ENCODE measurements around the gene GLI3.

The GLI3 gene

DNA sequence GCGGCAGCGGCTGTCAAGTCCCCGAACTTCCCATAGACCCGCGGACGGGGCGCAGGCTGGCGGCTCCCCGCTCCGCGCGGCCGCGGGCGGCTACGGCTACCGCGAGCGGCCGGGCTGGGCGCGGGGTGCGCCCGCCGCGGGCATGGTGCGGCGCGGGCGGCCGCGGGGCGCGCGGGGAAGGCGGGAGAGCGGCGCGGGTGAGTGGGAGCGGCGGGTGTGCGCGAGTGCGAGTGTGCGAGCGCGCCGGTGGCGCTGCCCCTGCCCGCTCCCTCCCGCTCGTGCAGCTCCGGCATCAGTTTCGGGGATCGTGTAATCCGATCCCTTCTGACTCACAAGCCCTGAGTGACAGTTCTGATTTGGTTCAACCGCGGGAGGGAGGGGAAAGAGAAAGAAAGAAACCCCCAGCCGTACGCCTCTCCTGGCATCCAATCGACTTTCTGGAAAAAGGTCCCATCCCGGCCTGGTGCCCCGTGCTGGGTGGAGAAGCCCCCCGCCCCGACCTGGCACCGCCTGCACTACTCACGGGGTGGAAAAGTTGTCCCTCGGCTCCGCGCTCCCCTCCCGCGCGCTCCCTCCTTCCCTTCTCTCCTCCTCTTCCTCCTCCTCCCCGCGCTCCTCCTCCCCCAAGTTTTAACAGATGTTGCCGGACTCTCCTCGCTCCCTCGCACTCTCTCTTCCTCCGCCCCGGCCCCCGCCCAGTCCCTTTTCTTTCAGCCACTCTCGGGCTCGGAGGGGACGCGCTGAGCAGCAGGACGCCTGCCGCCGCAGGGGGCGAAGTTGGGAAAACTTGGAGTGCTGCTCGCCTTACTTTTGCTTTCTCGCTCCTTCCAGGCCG lies at the start of gene GLI3:
TSS of gene GLI3 (minus strand) at position 234 of the 835 bp plus-strand sequence. CDS start 13,956 bp downstream, outside the sequence.
- DNase-seq (ENCODE audit: low spot score), result peak; percentile 92

DNA sequence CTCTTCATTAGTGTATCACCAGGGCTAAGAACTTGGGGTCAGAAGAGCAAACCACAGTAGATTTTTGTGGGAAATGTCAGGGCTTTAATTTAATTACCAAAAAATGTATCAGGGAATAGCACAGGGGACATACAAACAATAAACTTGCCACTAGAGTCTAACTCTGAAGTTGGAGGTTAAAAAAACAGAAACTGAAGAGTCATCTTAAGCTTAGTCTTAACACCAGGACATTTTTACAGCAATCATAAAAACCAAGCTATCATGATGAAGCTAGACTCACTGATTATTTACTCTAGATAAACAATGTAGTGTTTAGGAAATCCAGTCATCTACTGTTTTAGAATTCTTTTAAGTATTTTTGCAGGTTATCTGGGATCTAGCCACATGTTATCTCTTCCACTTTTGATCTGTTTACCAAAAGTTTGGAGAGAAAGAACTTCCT lies 48.4 kb upstream of the GLI3 start:
- DNase-seq (ENCODE audit: low spot score), result no peak

DNA sequence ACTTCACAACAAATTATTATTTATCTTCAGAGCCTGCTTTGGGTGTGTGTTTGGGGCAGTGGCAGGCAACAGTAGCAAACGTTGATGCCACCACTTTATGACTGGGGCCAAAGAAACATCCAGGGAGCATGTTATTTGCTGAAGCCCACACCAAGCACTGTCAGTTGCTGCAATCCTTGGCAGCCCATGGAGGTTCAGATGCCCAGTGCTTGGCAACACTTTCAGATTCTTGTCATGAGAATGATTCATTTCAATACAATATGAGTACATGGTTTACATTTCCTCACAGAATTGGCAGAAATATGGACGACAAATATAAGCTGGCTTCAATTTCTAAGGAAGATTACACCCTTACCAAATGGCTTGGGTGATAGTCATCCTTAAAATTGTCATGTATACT lies 46.5 kb upstream of the GLI3 start:
- DNase-seq (ENCODE audit: low spot score), result peak; percentile 31

DNA sequence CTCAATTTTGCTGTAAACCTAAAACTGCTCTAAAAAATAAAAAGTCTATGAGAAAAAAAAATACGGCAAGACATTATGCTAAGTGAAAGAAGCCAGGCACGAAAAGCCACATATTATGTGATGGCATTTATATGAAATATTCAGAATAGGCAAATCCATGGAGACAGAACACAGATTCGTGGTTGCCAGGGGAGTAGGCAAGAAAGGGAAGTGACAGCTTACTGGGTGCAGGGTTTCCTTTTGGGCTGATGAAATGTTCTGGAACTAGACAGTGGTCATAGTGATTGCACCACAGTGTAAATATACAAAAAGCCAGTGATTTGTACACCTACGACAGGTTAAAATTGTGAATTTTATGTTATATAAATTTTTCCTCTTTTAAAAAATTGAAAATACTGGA lies 41.3 kb upstream of the GLI3 start:
- DNase-seq (ENCODE audit: low spot score), result no peak

DNA sequence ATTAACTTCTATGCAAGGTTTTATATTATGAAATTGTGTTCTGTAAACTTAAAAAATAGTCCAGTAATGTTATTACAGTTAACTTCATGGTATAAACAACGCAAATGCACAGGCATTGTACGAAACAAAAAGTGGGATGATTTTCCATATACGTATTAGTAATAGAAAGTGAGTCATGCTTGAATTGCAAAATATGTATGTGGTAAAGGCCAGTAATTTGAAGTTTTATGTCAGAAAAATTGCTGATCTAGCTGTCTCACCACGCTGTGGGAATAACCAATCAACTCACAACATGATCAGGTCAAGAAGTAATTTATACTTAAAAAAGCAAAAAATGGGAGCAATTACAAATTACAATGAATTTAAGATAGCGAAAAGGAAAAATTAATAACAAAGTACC lies 37.0 kb upstream of the GLI3 start:
- DNase-seq (ENCODE audit: low spot score), result no peak

DNA sequence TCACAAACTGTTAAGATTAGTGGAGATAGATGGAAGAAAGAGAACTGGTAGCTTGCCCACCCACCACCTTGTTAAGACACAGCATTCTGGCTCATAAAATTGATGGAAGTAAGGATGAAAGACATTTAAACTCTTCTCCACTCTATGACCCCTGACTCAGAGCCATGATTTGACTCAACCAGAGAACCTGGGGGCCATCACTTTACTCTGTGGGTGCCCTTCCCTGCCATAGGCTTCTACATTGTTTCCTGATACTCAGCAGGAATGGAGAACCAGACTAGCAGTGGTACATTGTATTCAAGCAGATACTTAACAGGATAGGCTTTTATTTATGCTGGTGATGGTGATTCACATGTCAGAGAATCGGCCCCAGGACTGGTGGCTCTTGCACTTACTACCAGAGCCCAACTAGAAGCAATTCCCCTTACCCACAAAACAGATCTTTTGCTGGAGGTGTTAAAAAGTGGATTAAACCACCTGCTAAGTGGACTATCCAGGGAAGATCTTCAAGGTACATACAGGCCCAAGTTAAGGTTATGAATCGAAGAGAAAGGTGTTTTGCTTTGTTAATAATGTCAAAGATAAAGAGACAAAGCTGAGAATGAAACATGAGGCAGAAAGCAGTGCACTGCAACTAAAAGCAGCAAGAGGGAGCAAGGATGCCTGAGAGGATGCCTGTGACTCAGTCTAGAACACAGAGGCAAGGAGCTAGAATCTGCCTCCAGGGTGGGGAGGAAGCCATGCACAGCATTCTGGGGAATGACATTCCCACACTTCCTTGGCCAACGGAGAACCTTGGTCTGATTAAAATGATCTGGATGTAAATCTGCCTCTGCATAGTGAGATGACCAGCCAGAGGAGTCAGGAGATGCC lies 36.0 kb upstream of the GLI3 start:
- DNase-seq (ENCODE audit: low spot score), result peak; percentile 69

DNA sequence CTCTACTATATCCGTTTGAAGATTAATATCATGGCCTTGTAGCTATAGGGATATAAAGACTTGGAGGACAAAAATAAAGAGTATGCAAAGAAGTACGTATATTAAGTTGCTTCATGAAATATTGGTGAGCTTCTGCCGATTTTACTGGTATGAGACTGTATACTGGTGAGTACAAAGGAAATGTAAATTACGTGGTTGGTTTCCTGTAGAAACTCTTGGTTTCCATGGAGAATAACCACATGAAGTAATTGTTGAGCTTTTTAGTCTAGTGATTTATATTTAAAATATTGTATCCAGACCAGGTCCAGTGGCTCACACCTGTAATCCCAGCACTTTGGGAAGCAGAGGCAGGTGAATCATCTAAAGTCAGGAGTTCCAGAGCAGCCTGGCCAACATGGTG lies 32.2 kb upstream of the GLI3 start:
- DNase-seq (ENCODE audit: low spot score), result no peak

DNA sequence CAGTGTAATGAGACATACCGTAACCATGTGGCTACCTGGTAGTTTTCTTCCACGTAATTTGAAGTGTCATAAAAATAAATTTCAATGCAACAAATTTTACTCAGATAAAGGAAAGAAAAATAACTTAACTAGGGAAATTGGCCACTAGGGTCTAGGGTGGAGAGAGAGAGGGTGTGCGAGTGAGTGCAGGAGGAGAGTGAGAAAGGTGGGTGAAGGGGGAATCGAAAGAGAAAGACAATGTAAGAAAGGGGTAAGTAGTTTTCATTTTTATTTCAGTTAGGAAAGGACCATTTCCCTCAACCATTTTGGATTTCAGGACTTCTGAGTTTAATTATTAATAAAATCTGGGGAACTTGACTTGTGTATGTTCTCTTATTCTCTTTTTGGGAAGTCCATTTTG lies 27.7 kb upstream of the GLI3 start:
- no peak for DNase-seq (ENCODE audit: low spot score)

DNA sequence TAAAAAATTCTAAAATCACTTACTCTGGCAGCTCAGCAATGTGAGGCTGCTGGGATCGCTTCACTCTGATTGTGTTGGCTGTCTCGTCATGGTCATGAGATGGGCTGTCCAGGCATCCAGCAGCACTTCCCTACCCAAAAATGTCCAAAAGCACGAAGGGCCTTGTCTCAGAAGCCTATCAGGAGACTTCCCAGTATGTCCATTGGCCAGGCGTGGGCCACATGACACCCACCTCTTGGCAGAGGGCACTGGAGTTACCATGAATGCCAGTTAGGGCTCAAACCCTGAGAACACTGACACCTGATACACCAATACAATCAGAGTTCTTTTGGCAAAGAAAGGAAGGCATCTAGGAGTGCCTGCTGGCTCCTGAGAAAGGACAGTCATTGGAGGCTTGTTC lies 27.0 kb upstream of the GLI3 start:
- DNase-seq (ENCODE audit: low spot score), result no peak

DNA sequence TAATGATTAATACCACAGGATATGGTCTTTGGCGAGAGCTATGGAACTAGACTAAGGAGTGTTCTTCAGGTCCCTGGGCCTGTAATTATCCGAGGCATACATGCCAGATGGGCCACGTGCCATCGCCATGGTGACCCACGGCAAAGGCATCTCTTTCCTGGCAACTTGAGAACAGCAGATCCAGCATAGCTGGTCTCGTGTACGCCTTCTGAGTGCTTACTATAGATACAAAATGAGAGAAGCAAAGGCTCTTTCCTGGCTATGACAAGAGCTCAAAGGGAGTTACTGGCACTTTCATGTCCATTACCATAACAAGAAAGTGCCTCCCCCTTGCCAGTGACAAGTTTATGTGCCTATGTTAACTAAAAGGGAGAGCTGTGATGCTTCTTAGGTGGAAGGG lies 26.0 kb upstream of the GLI3 start:
- peak; percentile 72 for DNase-seq (ENCODE audit: low spot score)

DNA sequence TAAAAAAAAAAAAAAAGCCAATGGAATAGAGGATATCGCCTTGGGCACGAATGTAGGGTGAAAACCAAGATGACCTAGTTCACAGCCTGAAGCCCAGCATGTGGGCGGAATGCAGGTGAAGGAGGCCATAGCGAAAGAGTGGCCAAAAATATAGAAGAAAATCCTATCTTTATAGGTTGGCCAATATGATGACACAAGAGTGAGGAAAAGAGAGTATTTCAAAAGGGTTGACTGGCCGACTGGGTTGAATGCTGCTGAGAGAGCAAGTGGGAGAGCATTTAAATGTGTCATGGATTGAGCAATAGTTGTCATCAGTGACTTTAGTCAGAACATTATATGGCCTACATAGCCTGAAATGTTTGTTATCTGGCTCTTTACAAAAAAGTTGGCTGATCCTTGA lies 17.2 kb upstream of the GLI3 start:
- DNase-seq (ENCODE audit: low spot score), result peak; percentile 58

DNA sequence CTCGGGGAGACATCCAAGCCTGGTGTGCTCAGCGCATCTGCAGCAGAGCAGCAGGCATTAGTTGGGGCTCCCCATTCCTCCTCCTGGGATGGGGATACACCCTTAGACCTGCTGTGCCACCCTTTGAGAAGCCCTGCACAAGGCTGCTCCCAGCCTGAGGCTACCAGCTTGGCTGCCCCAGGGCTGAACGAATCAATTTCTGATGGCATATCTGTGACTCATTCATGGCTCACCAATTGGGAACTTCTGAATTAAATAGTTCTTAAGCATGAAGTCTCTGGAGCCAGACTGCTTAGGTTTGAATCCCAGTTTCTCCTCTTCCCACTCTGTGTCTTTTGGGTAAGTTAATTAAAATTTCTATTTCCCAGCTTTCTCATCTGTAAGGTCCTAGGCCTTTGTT lies 16.3 kb upstream of the GLI3 start:
- no peak for DNase-seq (ENCODE audit: low spot score)

DNA sequence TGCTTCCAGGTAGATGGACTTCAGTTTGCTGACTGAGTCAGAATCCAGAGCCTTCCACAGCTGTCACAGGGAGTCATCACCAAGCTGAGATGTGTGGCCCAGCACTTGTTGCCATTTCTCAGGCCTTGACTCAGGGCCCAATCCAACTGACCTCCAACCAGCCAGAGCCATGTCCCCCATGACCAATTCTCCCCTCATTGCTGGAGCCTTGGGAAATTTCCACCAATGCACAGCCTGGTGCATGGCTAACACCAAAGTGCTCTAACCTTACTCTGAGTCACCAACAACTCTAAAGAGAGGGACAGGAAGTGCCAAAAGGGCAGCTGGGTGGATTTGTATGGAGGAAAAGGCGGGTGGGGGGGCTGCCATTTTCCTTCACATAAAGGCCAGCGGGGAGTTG lies 13.4 kb upstream of the GLI3 start:
- no peak for DNase-seq (ENCODE audit: low spot score)

DNA sequence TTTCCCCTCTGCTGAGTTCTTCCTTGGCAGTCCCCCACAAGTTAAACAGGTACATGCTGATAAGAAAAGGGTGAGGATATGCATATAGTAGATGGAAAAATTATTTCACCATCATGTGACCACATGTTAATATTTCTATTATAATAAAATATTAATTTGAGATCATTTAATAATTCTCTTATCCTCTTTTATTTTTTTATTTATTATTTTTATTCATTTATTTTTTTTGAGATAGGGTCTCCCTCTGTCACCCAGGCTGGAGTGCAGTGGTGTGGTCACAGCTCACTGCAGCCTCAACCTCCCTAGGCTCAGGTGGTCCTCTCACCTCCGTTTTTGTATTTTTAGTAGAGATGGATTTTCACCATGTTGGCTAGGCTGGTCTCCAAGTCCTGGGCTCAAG lies 11.6 kb upstream of the GLI3 start:
- DNase-seq (ENCODE audit: low spot score), result no peak

DNA sequence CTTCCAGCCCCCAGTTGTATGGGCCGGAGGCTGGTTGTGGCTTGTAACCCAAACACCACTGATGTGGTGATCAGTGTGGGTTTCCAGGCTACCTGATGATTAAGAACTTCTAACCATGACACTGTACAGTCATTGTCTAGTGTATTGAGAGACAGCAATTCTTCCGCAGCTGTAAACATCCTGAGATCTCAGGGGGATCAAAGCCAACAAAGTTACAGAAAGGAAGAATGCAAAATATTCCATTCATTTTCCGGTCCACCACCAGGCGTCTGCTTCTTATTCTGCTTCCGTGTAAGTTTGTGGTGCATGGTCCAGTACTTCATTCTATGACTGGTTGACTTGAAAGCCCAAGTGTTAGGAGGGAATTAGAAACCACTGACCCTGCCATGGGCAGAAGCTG lies 10.3 kb upstream of the GLI3 start:
- peak; percentile 76 for DNase-seq (ENCODE audit: low spot score)

DNA sequence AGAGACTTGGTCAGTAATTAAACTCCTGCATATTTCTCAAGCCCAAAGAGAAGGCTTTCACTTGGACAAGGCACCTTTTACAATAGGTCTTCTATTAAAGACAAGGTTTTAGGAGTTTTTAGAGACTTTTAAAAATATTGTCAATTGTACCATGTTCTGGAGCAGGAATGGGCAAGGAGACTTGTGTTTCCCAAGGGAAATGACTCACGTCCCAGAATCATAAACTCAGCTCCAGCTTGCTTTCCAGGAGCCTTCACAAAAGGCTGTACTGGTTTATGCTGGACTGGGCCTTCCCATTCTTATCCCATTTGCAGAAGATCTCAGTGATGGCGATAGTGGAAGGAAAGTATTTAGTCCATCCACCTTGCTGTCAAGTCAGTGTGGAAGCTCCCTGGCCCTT lies 7.8 kb upstream of the GLI3 start:
- peak; percentile 43 for DNase-seq (ENCODE audit: low spot score)

DNA sequence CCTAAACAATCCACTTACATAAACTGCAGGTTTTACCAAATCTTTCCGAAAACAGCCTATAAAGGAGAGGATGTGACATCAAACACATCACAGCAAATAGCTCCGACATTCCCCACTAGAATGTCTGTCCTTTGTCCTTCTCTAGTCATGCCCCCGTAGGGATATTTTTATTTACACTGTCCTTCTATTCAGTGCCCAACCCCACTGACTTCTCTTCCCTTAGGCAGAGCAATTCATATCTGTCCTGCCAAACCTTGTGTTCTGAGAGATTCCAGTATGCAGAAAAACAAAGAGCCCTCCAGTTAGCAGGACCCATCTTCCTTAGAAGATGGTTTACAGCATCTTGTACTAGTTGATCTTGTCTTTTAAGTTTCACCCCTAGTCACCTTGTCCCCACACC lies 5.4 kb upstream of the GLI3 start:
- DNase-seq (ENCODE audit: low spot score), result no peak

DNA sequence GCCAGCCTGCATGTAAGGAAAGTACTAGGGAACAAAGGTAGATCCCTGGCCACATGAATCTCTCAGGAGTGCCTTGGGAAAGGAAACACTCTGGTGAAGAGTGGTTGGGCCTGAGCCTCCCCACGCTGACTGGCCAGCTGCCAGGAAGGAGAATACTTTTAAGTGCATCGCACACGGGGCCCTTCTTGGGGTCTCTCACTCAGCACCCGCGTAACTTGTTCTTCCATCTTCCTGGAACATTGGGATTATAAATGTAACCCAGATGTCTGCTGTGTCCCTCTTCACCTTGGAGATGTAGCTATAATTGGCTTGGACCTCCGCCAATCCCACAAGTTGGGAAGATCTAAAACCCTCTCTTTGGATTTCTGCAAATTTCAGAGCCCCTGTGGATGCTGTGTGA lies 4.4 kb upstream of the GLI3 start:
- no peak for DNase-seq (ENCODE audit: low spot score)

DNA sequence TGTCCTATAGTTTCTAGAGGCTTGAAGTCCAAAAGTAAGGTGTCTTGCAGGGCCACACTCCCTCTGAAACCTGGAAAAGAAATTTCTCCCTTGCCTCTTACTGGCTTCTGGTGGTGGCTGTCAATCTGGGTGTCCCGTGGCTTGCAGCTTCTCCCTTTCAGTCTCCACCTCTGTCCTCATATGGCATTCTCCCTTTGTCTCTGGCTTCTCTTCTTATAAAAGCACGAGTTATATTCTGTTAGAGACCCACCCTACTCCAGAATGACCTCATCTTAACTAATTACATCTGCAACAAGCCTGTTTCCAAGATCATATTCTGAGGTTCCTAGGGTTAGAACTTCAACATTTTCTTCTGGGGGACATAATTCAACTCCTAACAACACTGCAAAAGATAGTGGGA lies 3.4 kb upstream of the GLI3 start:
- no peak for DNase-seq (ENCODE audit: low spot score)

DNA sequence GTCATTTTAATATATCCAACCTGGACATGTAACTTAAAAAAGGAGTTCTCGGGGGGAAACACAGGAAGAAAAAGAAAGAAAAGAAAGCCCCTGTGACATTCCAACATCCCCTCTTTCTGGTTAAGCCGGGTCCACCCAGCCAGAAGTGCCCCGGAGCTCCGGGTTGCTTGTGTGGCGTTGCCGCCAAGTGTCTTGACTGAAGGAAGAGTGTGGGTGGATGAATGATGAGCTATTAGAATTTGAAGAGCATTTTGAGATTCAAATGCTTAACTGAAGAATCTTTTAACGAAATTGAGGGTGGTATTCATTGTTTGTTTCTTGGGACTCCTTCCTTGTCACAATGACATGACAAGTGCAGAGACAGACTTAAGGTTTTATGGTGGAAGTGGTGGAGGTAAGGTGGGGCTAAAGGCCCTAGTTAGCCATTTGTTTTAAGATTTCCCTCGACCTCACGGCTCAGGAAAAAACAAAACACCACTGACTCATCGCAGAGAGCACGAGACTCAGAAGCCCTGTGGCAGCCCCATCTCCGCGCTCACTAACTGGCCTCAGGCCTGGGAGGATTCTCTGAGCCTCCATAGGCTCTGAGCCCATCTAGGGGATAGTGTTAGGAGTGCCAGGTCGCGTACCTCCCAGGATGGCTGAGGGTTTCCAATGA lies 1.8 kb upstream of the GLI3 start:
- DNase-seq (ENCODE audit: low spot score), result peak; percentile 77

DNA sequence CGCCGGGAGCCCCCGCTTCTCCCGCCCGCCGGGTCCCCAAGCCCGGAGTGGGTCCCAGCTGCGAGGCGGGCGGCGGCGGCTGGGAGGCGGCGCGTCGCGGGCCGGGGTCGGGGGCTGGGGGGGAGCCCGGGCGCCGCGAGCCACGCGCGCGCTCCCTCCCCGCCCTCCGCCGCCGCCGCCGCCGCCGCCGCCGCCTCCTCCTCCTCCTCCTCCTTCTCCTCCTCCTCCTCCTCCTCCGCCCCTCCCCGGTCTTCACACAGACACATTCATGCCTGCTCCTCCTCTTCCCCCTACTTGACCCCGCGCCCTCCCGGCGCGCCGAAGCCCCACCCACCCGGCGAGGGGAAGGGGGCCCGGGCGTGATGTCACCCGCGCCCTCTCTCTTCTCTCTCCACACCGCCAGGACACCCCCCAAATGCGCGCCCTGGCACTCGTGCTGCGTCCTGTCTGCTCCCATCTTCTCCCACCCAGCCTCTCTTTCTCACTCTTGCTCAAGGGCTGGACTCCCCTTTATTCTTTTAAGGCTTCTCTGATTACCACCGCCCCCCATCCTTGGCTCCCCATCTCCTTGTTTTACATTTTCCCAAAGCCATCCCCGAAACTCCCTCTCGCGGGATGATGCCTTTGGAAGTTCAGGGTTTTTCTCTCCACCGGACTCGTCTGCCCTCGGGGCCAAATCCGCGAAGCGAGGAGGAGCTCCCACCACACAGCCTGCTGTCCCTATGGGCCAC lies 967 bp upstream of the GLI3 start:
- peak; percentile 69 for DNase-seq (ENCODE audit: low spot score)

Measured in AG20443 (cell line).